GM12874 (cell line): ENCODE results near the gene ZNF615.

ENCODE experiments used
- CTCF ChIP-seq: IDR thresholded peaks from 2 replicates; pipeline ENCODE4 v1.5.1; 2011; ENCODE audit warnings: low read depth, mild to moderate bottlenecking, control low read depth, low read length, moderate library complexity; ENCODE audit not compliant: insufficient read depth

The ZNF615 gene

GRCh38 chr19:51983361-51983760 lies 24.6 kb downstream of the ZNF615 start:
- TF ChIP-seq CTCF = no peak

- TF ChIP-seq CTCF = no peak
Measured at GRCh38 chr19:51980116-51980736, 27.8 kb downstream of the ZNF615 start.

DNA sequence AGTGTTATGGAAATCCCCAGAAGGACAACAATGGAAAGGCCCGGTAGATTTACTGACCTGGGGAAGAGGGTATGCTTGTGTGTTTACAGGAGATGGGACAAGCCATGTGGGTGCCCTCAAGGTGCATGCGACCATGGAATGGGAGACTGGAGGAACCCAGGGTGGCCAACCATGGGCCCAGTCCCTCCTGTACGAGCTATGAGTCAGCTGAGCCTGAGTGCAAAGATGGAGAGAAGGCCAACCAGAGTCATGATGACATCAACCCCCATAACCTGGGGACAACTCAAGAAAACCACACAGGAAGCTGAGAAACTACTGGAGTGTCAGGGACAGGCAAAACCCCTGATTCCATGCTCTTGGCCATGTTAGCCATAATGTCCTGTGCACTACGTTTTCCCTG lies 29.1 kb downstream of the ZNF615 start:
- TF ChIP-seq CTCF = no peak

- no peak for TF ChIP-seq CTCF
Measured at GRCh38 chr19:51977346-51977745, 30.7 kb downstream of the ZNF615 start.

DNA sequence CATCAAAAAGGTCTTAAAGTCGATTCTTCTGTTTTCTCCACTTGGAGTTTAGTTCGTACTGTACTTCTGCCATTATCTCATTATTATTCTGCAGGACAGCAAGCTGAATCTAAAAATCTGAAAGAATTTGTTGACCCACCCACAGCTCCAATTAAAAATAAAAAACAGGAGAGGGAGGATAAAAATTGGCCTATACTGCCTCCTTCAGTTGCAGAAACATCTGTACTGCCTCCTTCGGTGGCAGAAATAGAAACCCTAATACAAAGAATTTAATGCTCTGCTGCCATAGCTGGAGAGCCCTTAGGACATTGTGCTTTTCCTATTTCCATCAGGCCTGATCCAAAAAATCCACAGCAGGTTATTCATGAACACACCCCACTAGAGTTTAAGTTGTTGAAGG lies 31.2 kb downstream of the ZNF615 start:
- no peak for TF ChIP-seq CTCF

DNA sequence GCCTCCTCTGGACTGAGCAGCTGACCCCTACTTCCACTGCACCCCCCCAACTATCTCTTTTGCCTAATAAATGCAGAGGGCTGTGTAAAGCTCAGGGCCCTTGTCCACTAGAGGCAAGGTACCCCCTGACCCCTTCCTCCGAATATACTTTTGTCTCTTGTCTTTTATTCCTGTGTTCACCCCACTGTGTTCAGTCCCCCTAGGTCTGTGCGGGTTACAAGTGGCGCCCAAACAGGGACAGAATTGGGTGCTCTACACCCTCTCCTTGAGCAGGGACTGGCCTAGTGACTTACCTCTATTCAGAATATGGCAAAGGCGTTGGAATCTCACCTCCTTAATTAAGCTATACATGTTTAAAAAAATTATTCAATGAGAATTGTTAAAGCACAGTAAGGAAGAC lies 36.4 kb downstream of the ZNF615 start:
- TF ChIP-seq CTCF = no peak

DNA sequence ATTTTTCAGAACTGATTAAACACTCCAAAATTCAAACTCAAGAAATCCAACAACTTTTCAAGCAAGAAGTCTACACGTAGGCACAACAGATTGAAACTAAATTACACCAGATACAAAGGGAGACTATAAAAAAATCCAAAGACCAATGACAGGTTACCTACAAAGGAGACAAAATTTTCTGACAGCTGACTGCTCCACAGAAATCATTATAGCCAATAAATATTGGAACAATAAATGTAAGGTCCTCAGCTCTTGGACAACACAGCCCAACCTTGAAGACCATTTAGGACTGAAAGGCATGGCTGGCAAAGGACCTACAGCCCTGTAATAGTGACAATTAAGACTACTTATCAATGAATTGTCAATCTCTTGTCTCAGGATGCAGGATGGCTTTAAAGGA lies 37.3 kb downstream of the ZNF615 start:
- no peak for TF ChIP-seq CTCF
